Lung (tissue), 12 donors: Measurements from ENCODE around the gene GNS. TPM values are rescaled to one million over a fixed set of nuclear protein-coding genes. Genes with fewer than 3 reads are reported as not detected.
A peak's percentile ranks its signal among the peaks of the same experiment; 100 is the strongest.

Experiments
- ATAC-seq: fragments of 200-7000 bp; cut with Tn5 transposase; one replicate; pipeline ENCODE4 v1.9.1; 2020; ENCODE audit warnings: moderate number of reproducible peaks; ENCODE audit not compliant: insufficient read depth, low FRiP score
- DNase-seq, 3 donors: peaks; one replicate each; pipeline ENCODE4 v3.0.0-alpha.2; 2013 to 2017
- H3K27ac ChIP-seq, 2 donors: one replicate each; pipeline ENCODE4 v1.5.1; 2013; ENCODE audit warnings: mild to moderate bottlenecking in 2 of 2, moderate library complexity in 2 of 2, control low read depth in 1 of 2, inconsistent platforms in 1 of 2, low read depth in 1 of 2, low read length in 1 of 2
- H3K27me3 ChIP-seq, 3 donors: one replicate each; pipeline ENCODE4 v1.5.1; 2013; ENCODE audit warnings: low read length in 2 of 3; ENCODE audit not compliant: control insufficient read depth in 3 of 3, insufficient read depth in 3 of 3
- H3K36me3 ChIP-seq, 4 donors: one replicate each; pipeline ENCODE4 v1.5.1; 2013; ENCODE audit warnings: low read length in 4 of 4, mild to moderate bottlenecking in 1 of 4, moderate library complexity in 1 of 4; ENCODE audit not compliant: control insufficient read depth in 4 of 4, insufficient read depth in 4 of 4
- H3K4me1 ChIP-seq, 5 donors: one replicate each; pipeline ENCODE4 v1.5.1; 2013; ENCODE audit warnings: low read length in 5 of 5, mild to moderate bottlenecking in 2 of 5, moderate library complexity in 1 of 5; ENCODE audit not compliant: control insufficient read depth in 5 of 5, insufficient read depth in 5 of 5
- H3K4me3 ChIP-seq: one replicate; pipeline ENCODE4 v1.5.1; 2013; ENCODE audit warnings: mild to moderate bottlenecking, control low read depth, moderate library complexity
- H3K9ac ChIP-seq, 2 donors: one replicate each; pipeline ENCODE4 v1.5.1; 2013; ENCODE audit warnings: low read length in 2 of 2, control low read depth in 1 of 2; ENCODE audit not compliant: insufficient read depth in 1 of 2
- H3K9me3 ChIP-seq, 4 donors: one replicate each; pipeline ENCODE4 v1.5.1; 2013; ENCODE audit warnings: low read length in 3 of 4, mild to moderate bottlenecking in 1 of 4, moderate library complexity in 1 of 4; ENCODE audit not compliant: control insufficient read depth in 4 of 4, insufficient read depth in 3 of 4
- WGBS, 2 donors: extraction: QIAGEN DNeasy Blood & Tissue Kit; methylation state at CpG; one replicate each; pipeline ENCODE4 v1.1.7; 2013; 5-methylcytosine and 5-hydroxymethylcytosine counted together
- polyA plus RNA-seq, 2 donors: library from polyadenylated mRNA; stranded (reverse); fragments of 200-250 nt; gene quantifications; one replicate each; pipeline ENCODE4 v1.2.1, GENCODE V29; 2013
- total RNA-seq, 2 donors: library from RNA; depleted of rRNA in 1 of 2; stranded (reverse); fragments of >200 nt in 1 of 2; gene quantifications; one replicate each; pipeline ENCODE4 v1.2.1, GENCODE V29; 2014 to 2021
- TF ChIP-seq, protein P1 (sequence below): IDR thresholded peaks from 2 replicates; pipeline ENCODE4 v1.5.1; 2012; ENCODE audit warnings: mild to moderate bottlenecking; ENCODE audit errors: control extremely low read depth, extremely low read depth
- donor health status: control.
- donor health status: control.
- donor health status: Bipolar disorder and iron deficiency.
- donor health status: healthy.
- donor health status: DM: yes; HTN: yes; CAD: no.

Gene GNS
- total and polyA plus RNA-seq, 4 donors: 27.6 to 149 (median 139) TPM

DNA sequence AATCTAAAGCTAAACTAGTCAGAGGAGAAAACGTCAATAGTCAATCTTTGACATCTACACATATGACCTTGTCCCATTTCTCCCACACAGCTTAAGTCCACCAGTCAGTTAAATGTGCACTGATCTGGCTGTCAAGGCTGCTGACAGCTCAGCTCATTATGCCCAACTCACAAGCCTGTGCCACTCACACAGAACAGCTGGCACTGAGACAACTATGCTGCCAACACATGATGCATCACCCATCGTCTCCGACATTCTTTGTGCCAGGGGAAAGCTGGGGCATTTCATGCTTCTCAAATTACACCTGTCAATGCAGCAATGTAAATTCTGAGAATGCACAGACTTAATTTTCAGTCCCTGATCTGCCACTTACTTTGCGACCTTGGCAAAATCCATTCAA is 25.3 kb downstream of the GNS start:
- no peak for ATAC-seq

DNA sequence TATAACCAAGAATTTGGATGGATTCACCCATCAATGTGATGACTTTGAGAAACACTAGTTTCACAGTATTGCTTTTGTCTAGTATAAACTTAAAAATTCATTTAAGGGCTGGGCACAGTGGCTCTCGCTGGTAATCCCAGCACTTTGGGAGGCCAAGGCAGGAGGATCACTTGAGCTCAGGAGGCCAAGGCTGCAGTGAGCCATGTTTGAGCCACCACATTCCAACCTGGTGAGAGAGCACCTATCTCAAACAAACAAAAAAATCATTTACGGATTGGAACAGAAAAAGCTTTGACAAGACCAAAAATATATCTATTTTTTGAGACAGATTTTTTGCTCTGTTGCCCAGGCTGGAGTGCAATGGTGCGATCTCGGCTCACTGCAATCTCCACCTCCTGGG is 27.5 kb downstream of the GNS start:
- H3K27me3 ChIP-seq: no peaks in the 10 kb centered on the region
- TF ChIP-seq, protein P1, sequence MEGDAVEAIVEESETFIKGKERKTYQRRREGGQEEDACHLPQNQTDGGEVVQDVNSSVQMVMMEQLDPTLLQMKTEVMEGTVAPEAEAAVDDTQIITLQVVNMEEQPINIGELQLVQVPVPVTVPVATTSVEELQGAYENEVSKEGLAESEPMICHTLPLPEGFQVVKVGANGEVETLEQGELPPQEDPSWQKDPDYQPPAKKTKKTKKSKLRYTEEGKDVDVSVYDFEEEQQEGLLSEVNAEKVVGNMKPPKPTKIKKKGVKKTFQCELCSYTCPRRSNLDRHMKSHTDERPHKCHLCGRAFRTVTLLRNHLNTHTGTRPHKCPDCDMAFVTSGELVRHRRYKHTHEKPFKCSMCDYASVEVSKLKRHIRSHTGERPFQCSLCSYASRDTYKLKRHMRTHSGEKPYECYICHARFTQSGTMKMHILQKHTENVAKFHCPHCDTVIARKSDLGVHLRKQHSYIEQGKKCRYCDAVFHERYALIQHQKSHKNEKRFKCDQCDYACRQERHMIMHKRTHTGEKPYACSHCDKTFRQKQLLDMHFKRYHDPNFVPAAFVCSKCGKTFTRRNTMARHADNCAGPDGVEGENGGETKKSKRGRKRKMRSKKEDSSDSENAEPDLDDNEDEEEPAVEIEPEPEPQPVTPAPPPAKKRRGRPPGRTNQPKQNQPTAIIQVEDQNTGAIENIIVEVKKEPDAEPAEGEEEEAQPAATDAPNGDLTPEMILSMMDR: no peak
- ATAC-seq (no peak), DNase-seq (no peak)
- H3K9me3 ChIP-seq: no peaks in the 10 kb centered on the region
- H3K9ac ChIP-seq: no peak overlapping the region
- H3K36me3 ChIP-seq: peaks cover 13 to 28% (median 20%) of the 10 kb centered on the region in 4 donors
- H3K27ac ChIP-seq: no peak overlapping the region
- 97% methylated on average over 4 of the region's 4 CpGs for WGBS, 2 donors
- H3K4me1 ChIP-seq: peaks cover 0 to 15% (median 0%) of the 10 kb centered on the region in 5 donors
- H3K4me3 ChIP-seq: no peak overlapping the region

More for the DNA sequence above, 25.3 kb downstream of the GNS start:
- Histone ChIP-seq H3K9ac (no peak overlapping the region), H3K4me1 (peaks cover 0 to 15% (median 0%) of the 10 kb centered on the region in 5 donors), H3K27me3 (no peaks in the 10 kb centered on the region), H3K36me3 (peaks cover 14 to 29% (median 20%) of the 10 kb centered on the region in 4 donors), H3K27ac (peak overlapping the region in 1 of 2 donors; percentile 85), H3K9me3 (no peaks in the 10 kb centered on the region), H3K4me3 (no peak overlapping the region)
- DNase-seq: no peak
- 77 to 84% methylated on average over 4 of the region's 4 CpGs for WGBS, 2 donors
- TF ChIP-seq, protein P1: no peak

DNA sequence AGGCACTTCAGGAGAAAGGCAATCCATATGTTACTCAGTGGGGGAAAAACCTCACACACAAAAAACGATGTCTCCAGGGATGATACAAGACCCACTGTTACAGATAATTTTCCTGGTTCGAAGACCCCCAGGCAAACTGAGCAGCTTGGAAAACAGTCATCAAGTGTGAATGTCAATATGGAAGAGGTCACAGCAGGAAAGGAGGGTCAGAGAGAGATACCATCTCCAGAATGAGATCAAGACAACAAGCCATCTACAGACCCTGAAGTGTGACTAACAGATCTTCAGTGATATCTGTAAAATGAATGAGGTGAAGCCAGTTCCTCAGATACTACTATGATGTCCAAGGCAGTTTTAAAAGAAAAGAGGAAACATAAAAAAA is 28.6 kb downstream of the GNS start:
- ATAC-seq: no peak
- WGBS, 2 donors: 59 to 72% methylated on average over 2 of the region's 2 CpGs
- peaks cover 5 to 25% (median 15%) of the 10 kb centered on the region in 4 donors for H3K36me3 ChIP-seq

More for the DNA sequence above, 28.6 kb downstream of the GNS start:
- Histone ChIP-seq H3K9ac (no peak overlapping the region), H3K4me3 (no peak overlapping the region), H3K9me3 (no peaks in the 10 kb centered on the region), H3K27ac (peak overlapping the region; percentile 63), H3K27me3 (no peaks in the 10 kb centered on the region), H3K4me1 (peaks cover 0 to 15% (median 0%) of the 10 kb centered on the region in 5 donors)
- TF ChIP-seq, protein P1: no peak
- DNase-seq: no peak
